ENCODE results near the gene CUL5.
"Not testable (repeated sequence)": the region's sequence is repeated elsewhere in the genome, so short reads cannot be mapped to it uniquely, and the experiment has no call there.

CUL5 gene

GRCh38 chr11:108115500-108116140, 106.9 kb downstream of the CUL5 start:
- peak; percentile 81 for DNase-seq (ENCODE audit: low spot score)

- DNase-seq (ENCODE audit: low spot score), result peak; percentile 68
Measured at GRCh38 chr11:108117746-108118371, 109.2 kb downstream of the CUL5 start.

GRCh38 chr11:108120936-108121273, 112.2 kb downstream of the CUL5 start:
- not testable (repeated sequence) for DNase-seq (ENCODE audit: low spot score)

- DNase-seq (ENCODE audit: low spot score), result peak; percentile 97
Measured at GRCh38 chr11:108121274-108122155, 112.8 kb downstream of the CUL5 start, which contains the start of gene ACAT1. TSS of gene ACAT1 (plus strand) at chr11:108121567. CDS start at chr11:108121607, 40 bp downstream.

- DNase-seq (ENCODE audit: low spot score), result peak; percentile 32
Measured at GRCh38 chr11:108122166-108122628, 113.5 kb downstream of the CUL5 start.

- no peak for DNase-seq (ENCODE audit: low spot score)
Measured at GRCh38 chr11:108125096-108125495, 116.4 kb downstream of the CUL5 start.

GRCh38 chr11:108128772-108129171, 120.1 kb downstream of the CUL5 start:
- no peak for DNase-seq (ENCODE audit: low spot score)

- peak; percentile 60 for DNase-seq (ENCODE audit: low spot score)
Measured at GRCh38 chr11:108131993-108132392, 123.3 kb downstream of the CUL5 start.

- not testable (repeated sequence) for DNase-seq (ENCODE audit: low spot score)
Measured at GRCh38 chr11:108132993-108133538, 124.4 kb downstream of the CUL5 start.

GRCh38 chr11:108135845-108136544, 127.3 kb downstream of the CUL5 start:
- DNase-seq (ENCODE audit: low spot score), result peak; percentile 21

GRCh38 chr11:108137212-108137611, 128.5 kb downstream of the CUL5 start:
- no peak for DNase-seq (ENCODE audit: low spot score)

- no peak for DNase-seq (ENCODE audit: low spot score)
Measured at GRCh38 chr11:108142304-108142703, 133.6 kb downstream of the CUL5 start.

GRCh38 chr11:108144615-108145014, 135.9 kb downstream of the CUL5 start:
- DNase-seq (ENCODE audit: low spot score), result no peak

GRCh38 chr11:108147150-108147549, 138.5 kb downstream of the CUL5 start:
- no peak for DNase-seq (ENCODE audit: low spot score)

GRCh38 chr11:108148556-108148955, 139.9 kb downstream of the CUL5 start:
- DNase-seq (ENCODE audit: low spot score), result no peak

- no peak for DNase-seq (ENCODE audit: low spot score)
Measured at GRCh38 chr11:108154591-108154990, 145.9 kb downstream of the CUL5 start.
